ENCODE measurements around the gene CDK19.

CDK19 gene

DNA sequence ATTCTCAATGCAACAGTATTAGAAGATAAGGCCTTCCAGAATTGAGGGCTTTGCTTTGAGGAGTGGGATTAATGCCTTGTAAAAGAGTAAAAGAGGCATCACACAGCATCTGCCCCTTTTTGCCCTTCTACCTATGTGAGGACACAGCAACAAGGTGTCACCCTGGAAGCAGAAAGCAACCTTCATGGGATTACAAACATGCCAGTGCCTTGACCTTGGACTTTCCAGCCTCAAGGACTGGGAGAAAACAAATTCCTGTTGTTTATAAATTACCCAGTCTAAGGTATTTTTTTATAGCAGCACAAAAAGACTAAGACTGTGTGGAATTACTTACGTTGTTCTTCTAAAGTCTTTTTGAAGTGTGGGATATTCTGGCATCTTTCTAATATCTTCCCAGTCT is 188.8 kb downstream of the CDK19 start:
- H3K4me3 ChIP-seq (ENCODE audit: low read depth, low read length), result no peak overlapping the region
- no peaks in the 10 kb centered on the region for H3K27me3 ChIP-seq (ENCODE audit: insufficient read depth, low read length)
- no peak overlapping the region for H2AFZ ChIP-seq (ENCODE audit: low read length, unreplicated experiment)
- peaks cover 4% of the 10 kb centered on the region for H3K4me1 ChIP-seq (ENCODE audit: control insufficient read depth, insufficient read depth, low read length, unreplicated experiment)
- no peak overlapping the region for H3K27ac ChIP-seq (ENCODE audit: low read depth, low read length)
- no peaks in the 10 kb centered on the region for H3K36me3 ChIP-seq (ENCODE audit: insufficient read depth, low read length)
- no peaks in the 10 kb centered on the region for H3K79me2 ChIP-seq (ENCODE audit: control insufficient read depth, insufficient read depth, low read length, unreplicated experiment)

DNA sequence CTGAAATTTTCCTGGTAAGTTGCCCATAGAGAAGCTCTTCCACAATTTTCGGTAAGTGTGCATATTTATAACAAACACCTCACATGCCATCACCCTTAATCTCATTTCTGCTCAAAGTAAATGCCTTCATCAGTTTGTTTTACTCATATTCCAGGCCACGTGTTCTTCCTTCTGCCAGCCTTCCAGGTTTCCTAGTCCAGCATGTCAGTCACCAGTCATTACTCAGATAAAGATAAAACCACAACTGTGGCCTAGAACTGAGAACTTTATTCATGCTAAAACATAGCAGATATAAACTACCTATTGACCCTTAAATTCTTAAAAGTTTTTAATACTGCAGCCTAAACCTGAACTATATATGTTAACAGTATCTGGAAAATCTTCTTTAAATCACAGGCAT is 189.4 kb downstream of the CDK19 start:
- H3K27me3 ChIP-seq (ENCODE audit: insufficient read depth, low read length), result no peaks in the 10 kb centered on the region
- H2AFZ ChIP-seq (ENCODE audit: low read length, unreplicated experiment), result no peak overlapping the region
- no peak overlapping the region for H3K27ac ChIP-seq (ENCODE audit: low read depth, low read length)
- H3K4me1 ChIP-seq (ENCODE audit: control insufficient read depth, insufficient read depth, low read length, unreplicated experiment), result peaks cover 4% of the 10 kb centered on the region
- H3K79me2 ChIP-seq (ENCODE audit: control insufficient read depth, insufficient read depth, low read length, unreplicated experiment), result no peaks in the 10 kb centered on the region
- no peaks in the 10 kb centered on the region for H3K36me3 ChIP-seq (ENCODE audit: insufficient read depth, low read length)
- no peak overlapping the region for H3K4me3 ChIP-seq (ENCODE audit: low read depth, low read length)

GRCh38 chr6:110622912-110623578 is 192.2 kb downstream of the CDK19 start:
- Histone ChIP-seq H3K27ac (ENCODE audit: low read depth, low read length) (no peak overlapping the region), H3K27me3 (ENCODE audit: insufficient read depth, low read length) (no peaks in the 10 kb centered on the region), H2AFZ (ENCODE audit: low read length, unreplicated experiment) (no peak overlapping the region), H3K79me2 (ENCODE audit: control insufficient read depth, insufficient read depth, low read length, unreplicated experiment) (no peaks in the 10 kb centered on the region), H3K4me3 (ENCODE audit: low read depth, low read length) (no peak overlapping the region), H3K4me1 (ENCODE audit: control insufficient read depth, insufficient read depth, low read length, unreplicated experiment) (no peaks in the 10 kb centered on the region), H3K36me3 (ENCODE audit: insufficient read depth, low read length) (no peaks in the 10 kb centered on the region)

GRCh38 chr6:110621061-110621460 is 194.2 kb downstream of the CDK19 start:
- Histone ChIP-seq H3K27me3 (ENCODE audit: insufficient read depth, low read length) (no peaks in the 10 kb centered on the region), H3K79me2 (ENCODE audit: control insufficient read depth, insufficient read depth, low read length, unreplicated experiment) (no peaks in the 10 kb centered on the region), H2AFZ (ENCODE audit: low read length, unreplicated experiment) (no peak overlapping the region), H3K36me3 (ENCODE audit: insufficient read depth, low read length) (no peaks in the 10 kb centered on the region), H3K4me1 (ENCODE audit: control insufficient read depth, insufficient read depth, low read length, unreplicated experiment) (no peaks in the 10 kb centered on the region), H3K4me3 (ENCODE audit: low read depth, low read length) (no peak overlapping the region), H3K27ac (ENCODE audit: low read depth, low read length) (no peak overlapping the region)

- Histone ChIP-seq H3K4me1 (ENCODE audit: control insufficient read depth, insufficient read depth, low read length, unreplicated experiment) (no peaks in the 10 kb centered on the region), H3K36me3 (ENCODE audit: insufficient read depth, low read length) (no peaks in the 10 kb centered on the region), H3K27ac (ENCODE audit: low read depth, low read length) (no peak overlapping the region)
These were observed 195.2 kb downstream of the CDK19 start for GRCh38 chr6:110620065-110620464.

DNA sequence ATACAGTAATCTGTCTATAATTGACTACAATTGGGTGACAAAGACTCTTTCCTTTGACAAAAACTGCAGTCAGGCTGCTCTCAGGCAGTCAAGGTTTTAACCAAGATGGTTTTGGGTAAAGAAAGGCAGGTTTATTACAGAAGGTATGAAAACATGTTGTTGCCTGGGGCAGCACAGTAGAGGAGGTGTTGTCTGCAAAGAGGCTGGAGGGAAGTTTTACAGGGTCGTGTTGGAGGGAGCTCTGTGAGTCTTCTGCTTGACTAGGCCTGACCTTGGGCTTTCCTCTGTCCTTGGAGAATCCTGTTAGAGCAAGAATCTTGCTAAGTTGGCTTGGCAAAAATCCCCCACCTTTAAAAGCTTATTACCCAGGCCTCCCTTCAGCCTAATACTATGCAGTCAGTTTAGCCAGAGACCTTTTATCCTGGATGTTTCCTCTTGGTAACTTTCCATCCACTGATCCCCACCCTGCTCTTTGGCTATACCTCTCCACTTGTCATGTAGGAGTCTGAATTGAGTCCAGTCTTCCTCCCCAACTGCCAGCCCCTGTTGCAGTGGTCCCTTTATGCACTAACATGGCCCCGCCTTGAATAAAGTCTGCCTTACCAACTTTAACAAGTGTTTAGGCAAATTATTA is 195.9 kb downstream of the CDK19 start:
- Histone ChIP-seq H3K27me3 (ENCODE audit: insufficient read depth, low read length) (no peaks in the 10 kb centered on the region), H3K79me2 (ENCODE audit: control insufficient read depth, insufficient read depth, low read length, unreplicated experiment) (no peaks in the 10 kb centered on the region), H3K36me3 (ENCODE audit: insufficient read depth, low read length) (no peaks in the 10 kb centered on the region), H3K4me3 (ENCODE audit: low read depth, low read length) (no peak overlapping the region), H3K4me1 (ENCODE audit: control insufficient read depth, insufficient read depth, low read length, unreplicated experiment) (no peaks in the 10 kb centered on the region), H2AFZ (ENCODE audit: low read length, unreplicated experiment) (no peak overlapping the region), H3K27ac (ENCODE audit: low read depth, low read length) (no peak overlapping the region)

More at GRCh38 chr6:110620065-110620464, 195.2 kb downstream of the CDK19 start:
- H3K27me3 ChIP-seq (ENCODE audit: insufficient read depth, low read length), result no peaks in the 10 kb centered on the region
- H3K79me2 ChIP-seq (ENCODE audit: control insufficient read depth, insufficient read depth, low read length, unreplicated experiment), result no peaks in the 10 kb centered on the region
- no peak overlapping the region for H3K4me3 ChIP-seq (ENCODE audit: low read depth, low read length)
- H2AFZ ChIP-seq (ENCODE audit: low read length, unreplicated experiment), result no peak overlapping the region

GRCh38 chr6:110618591-110619267 is 196.5 kb downstream of the CDK19 start:
- no peaks in the 10 kb centered on the region for H3K4me1 ChIP-seq (ENCODE audit: control insufficient read depth, insufficient read depth, low read length, unreplicated experiment)
- H3K79me2 ChIP-seq (ENCODE audit: control insufficient read depth, insufficient read depth, low read length, unreplicated experiment), result no peaks in the 10 kb centered on the region
- no peaks in the 10 kb centered on the region for H3K36me3 ChIP-seq (ENCODE audit: insufficient read depth, low read length)
- H3K27ac ChIP-seq (ENCODE audit: low read depth, low read length), result no peak overlapping the region
- H3K27me3 ChIP-seq (ENCODE audit: insufficient read depth, low read length), result no peaks in the 10 kb centered on the region
- H2AFZ ChIP-seq (ENCODE audit: low read length, unreplicated experiment), result no peak overlapping the region
- H3K4me3 ChIP-seq (ENCODE audit: low read depth, low read length), result no peak overlapping the region

- Histone ChIP-seq H3K27me3 (ENCODE audit: insufficient read depth, low read length) (no peaks in the 10 kb centered on the region), H2AFZ (ENCODE audit: low read length, unreplicated experiment) (no peak overlapping the region), H3K4me3 (ENCODE audit: low read depth, low read length) (no peak overlapping the region), H3K4me1 (ENCODE audit: control insufficient read depth, insufficient read depth, low read length, unreplicated experiment) (no peaks in the 10 kb centered on the region), H3K36me3 (ENCODE audit: insufficient read depth, low read length) (no peaks in the 10 kb centered on the region), H3K27ac (ENCODE audit: low read depth, low read length) (no peak overlapping the region), H3K79me2 (ENCODE audit: control insufficient read depth, insufficient read depth, low read length, unreplicated experiment) (no peaks in the 10 kb centered on the region)
These were observed 198.2 kb downstream of the CDK19 start for GRCh38 chr6:110617057-110617456.

- no peak overlapping the region for H2AFZ ChIP-seq (ENCODE audit: low read length, unreplicated experiment)
- no peaks in the 10 kb centered on the region for H3K27me3 ChIP-seq (ENCODE audit: insufficient read depth, low read length)
- H3K79me2 ChIP-seq (ENCODE audit: control insufficient read depth, insufficient read depth, low read length, unreplicated experiment), result no peaks in the 10 kb centered on the region
- H3K4me1 ChIP-seq (ENCODE audit: control insufficient read depth, insufficient read depth, low read length, unreplicated experiment), result no peaks in the 10 kb centered on the region
- no peak overlapping the region for H3K4me3 ChIP-seq (ENCODE audit: low read depth, low read length)
- H3K27ac ChIP-seq (ENCODE audit: low read depth, low read length), result no peak overlapping the region
- H3K36me3 ChIP-seq (ENCODE audit: insufficient read depth, low read length), result no peaks in the 10 kb centered on the region
These were observed 199.5 kb downstream of the CDK19 start for GRCh38 chr6:110615722-110616121.

DNA sequence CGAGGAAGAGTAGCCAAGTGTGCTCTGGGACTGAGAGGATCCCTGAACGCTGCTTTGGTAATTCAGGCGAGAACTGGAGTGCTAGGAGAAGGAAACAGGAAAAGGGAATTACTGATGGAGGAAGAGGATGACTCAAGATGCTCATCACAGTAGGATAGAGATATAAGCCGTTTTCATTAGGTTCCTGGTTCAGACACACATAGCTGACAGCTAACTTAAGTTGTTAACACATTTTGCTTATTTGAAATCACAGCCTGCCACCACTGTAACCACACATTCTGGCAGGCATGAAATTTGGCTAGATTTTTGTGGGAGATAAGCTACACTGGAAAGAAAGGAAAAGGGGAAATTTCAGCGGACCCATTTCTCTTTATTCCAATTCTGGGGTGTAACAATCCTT is 200.7 kb downstream of the CDK19 start:
- Histone ChIP-seq H3K27me3 (ENCODE audit: insufficient read depth, low read length) (no peaks in the 10 kb centered on the region), H2AFZ (ENCODE audit: low read length, unreplicated experiment) (no peak overlapping the region), H3K27ac (ENCODE audit: low read depth, low read length) (no peak overlapping the region), H3K4me3 (ENCODE audit: low read depth, low read length) (no peak overlapping the region), H3K36me3 (ENCODE audit: insufficient read depth, low read length) (no peaks in the 10 kb centered on the region), H3K4me1 (ENCODE audit: control insufficient read depth, insufficient read depth, low read length, unreplicated experiment) (no peaks in the 10 kb centered on the region), H3K79me2 (ENCODE audit: control insufficient read depth, insufficient read depth, low read length, unreplicated experiment) (no peaks in the 10 kb centered on the region)

DNA sequence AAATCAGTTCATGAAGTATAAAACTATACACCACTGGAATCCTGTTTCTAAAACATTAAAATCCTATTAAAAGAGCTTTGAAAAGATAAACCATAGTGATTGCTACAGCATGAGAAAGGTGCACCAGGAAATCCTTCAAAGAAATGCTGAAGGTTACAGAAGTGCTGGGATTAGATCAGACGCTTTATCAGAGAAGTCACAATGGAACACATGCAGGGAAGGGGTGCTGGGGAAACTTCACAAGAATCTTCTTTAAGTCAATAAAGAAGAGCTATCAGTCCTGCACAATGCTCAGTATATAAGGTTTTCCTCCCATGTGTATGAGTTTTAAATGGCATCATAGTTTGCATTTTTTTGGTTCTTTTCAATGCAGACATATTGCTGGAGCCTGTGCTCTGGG is 201.2 kb downstream of the CDK19 start:
- Histone ChIP-seq H3K4me1 (ENCODE audit: control insufficient read depth, insufficient read depth, low read length, unreplicated experiment) (no peaks in the 10 kb centered on the region), H3K79me2 (ENCODE audit: control insufficient read depth, insufficient read depth, low read length, unreplicated experiment) (no peaks in the 10 kb centered on the region), H3K27ac (ENCODE audit: low read depth, low read length) (no peak overlapping the region), H3K4me3 (ENCODE audit: low read depth, low read length) (no peak overlapping the region), H2AFZ (ENCODE audit: low read length, unreplicated experiment) (no peak overlapping the region), H3K27me3 (ENCODE audit: insufficient read depth, low read length) (no peaks in the 10 kb centered on the region), H3K36me3 (ENCODE audit: insufficient read depth, low read length) (no peaks in the 10 kb centered on the region)
